ENCODE measurements around the gene OTUB2. TPM values are rescaled to one million over a fixed set of nuclear protein-coding genes. Genes with fewer than 3 reads are reported as not detected.

The OTUB2 gene
- total RNA-seq, 2 experiments from 2014 or later, result not detected

GRCh38 chr14:94027566-94028449 lies 1.7 kb downstream of the OTUB2 start:
- Histone ChIP-seq H3K9me3 (ENCODE audit: control insufficient read depth in 1 of 2, insufficient read depth in 1 of 2, low read length in 2 of 2) (no peaks in the 10 kb centered on the region), H3K4me3 (ENCODE audit: low read length) (no peak overlapping the region), H3K4me1 (ENCODE audit: insufficient read depth, low read length) (peaks cover 40% of the 10 kb centered on the region), H3K27ac (ENCODE audit: low read depth in 1 of 2, low read length in 2 of 2) (no peak overlapping the region), H3K36me3 (ENCODE audit: insufficient read depth, low read length) (no peaks in the 10 kb centered on the region), H3K27me3 (ENCODE audit: control insufficient read depth in 1 of 2, insufficient read depth in 2 of 2, low read length in 2 of 2) (no peaks in the 10 kb centered on the region)
- H3K4me3 Mint-ChIP-seq, result peak overlapping the region; percentile 80
- H3K36me3 Mint-ChIP-seq (ENCODE audit: low read depth), result no peaks in the 10 kb centered on the region
- intact Hi-C loops (cut with DNase I, micrococcal nuclease), result loop anchor here in 1 of 2 experiments (5.0 kb wide), 1 partner anchor 54 kb away; the partner anchor contains the start of genes DDX24 and IFI27L1
- no peak for DNase-seq
- H3K27me3 Mint-ChIP-seq, result no peaks in the 10 kb centered on the region
- TF ChIP-seq CTCF (IDR thresholded peaks at IDR 0.05), result no peak
- H3K27ac Mint-ChIP-seq, result no peak overlapping the region
- peaks cover 19% of the 10 kb centered on the region for H3K4me1 Mint-ChIP-seq (ENCODE audit: low read depth)
- no peaks in the 10 kb centered on the region for H3K9me3 Mint-ChIP-seq
- CTCF ChIA-PET, result interaction anchor here (1.0 to 1.3 kb wide), 3 partner anchors 9 to 88 kb away, joined by 3 to 4 read pairs (median 3); no protein-coding TSS in a partner anchor
- ATAC-seq (ENCODE audit: poor library complexity), result no peak
- POLR2A ChIA-PET, result interaction anchor here (0.9 to 2.0 kb wide), 3 partner anchors 9 to 147 kb away, joined by 3 to 6 read pairs (median 5); no protein-coding TSS in a partner anchor

- no peak overlapping the region for H3K27ac Mint-ChIP-seq
- ATAC-seq (ENCODE audit: poor library complexity) (no peak), DNase-seq (peak in 4 of 14 experiments; percentile 7 to 59 (median 35))
- H3K4me3 Mint-ChIP-seq, result peak overlapping the region; percentile 80
- no peaks in the 10 kb centered on the region for H3K27me3 ChIP-seq (ENCODE audit: control insufficient read depth in 1 of 2, insufficient read depth in 2 of 2, low read length in 2 of 2)
- intact Hi-C loops (cut with DNase I, micrococcal nuclease), result loop anchor here in 1 of 2 experiments (5.0 kb wide), 1 partner anchor 54 kb away; the partner anchor contains the start of genes DDX24 and IFI27L1
- peaks cover 34% of the 10 kb centered on the region for H3K4me1 ChIP-seq (ENCODE audit: insufficient read depth, low read length)
- no peak overlapping the region for H3K4me3 ChIP-seq (ENCODE audit: low read length)
- no peaks in the 10 kb centered on the region for H3K9me3 Mint-ChIP-seq
- POLR2A ChIA-PET, result interaction anchor here (0.9 to 1.4 kb wide), 2 partner anchors 8 to 146 kb away, joined by 3 to 6 read pairs; no protein-coding TSS in a partner anchor
- TF ChIP-seq CTCF (IDR thresholded peaks at IDR 0.05), result no peak
- H3K9me3 ChIP-seq (ENCODE audit: control insufficient read depth in 1 of 2, insufficient read depth in 1 of 2, low read length in 2 of 2), result no peaks in the 10 kb centered on the region
- no peak overlapping the region for H3K27ac ChIP-seq (ENCODE audit: low read depth in 1 of 2, low read length in 2 of 2)
- no peaks in the 10 kb centered on the region for H3K36me3 Mint-ChIP-seq (ENCODE audit: low read depth)
- H3K36me3 ChIP-seq (ENCODE audit: insufficient read depth, low read length), result no peaks in the 10 kb centered on the region
- no peaks in the 10 kb centered on the region for H3K27me3 Mint-ChIP-seq
- peaks cover 16% of the 10 kb centered on the region for H3K4me1 Mint-ChIP-seq (ENCODE audit: low read depth)
- CTCF ChIA-PET, result interaction anchor here (1.1 to 1.3 kb wide), 2 partner anchors 8 to 89 kb away, joined by 3 to 4 read pairs; no protein-coding TSS in a partner anchor
Observed at GRCh38 chr14:94028450-94028826, 2.3 kb downstream of the OTUB2 start.

GRCh38 chr14:94029265-94029664 lies 3.1 kb downstream of the OTUB2 start:
- no peaks in the 10 kb centered on the region for H3K36me3 ChIP-seq (ENCODE audit: insufficient read depth, low read length)
- POLR2A ChIA-PET, result no interaction called here
- Mint-ChIP-seq H3K4me3 (peak overlapping the region; percentile 28), H3K36me3 (ENCODE audit: low read depth) (no peaks in the 10 kb centered on the region), H3K4me1 (ENCODE audit: low read depth) (peaks cover 16% of the 10 kb centered on the region), H3K27ac (no peak overlapping the region), H3K9me3 (no peaks in the 10 kb centered on the region), H3K27me3 (no peaks in the 10 kb centered on the region)
- CTCF ChIA-PET, result interaction anchor here (1.1 kb wide), 1 partner anchor 7 kb away, joined by 4 read pairs; no protein-coding TSS in a partner anchor
- no peaks in the 10 kb centered on the region for H3K27me3 ChIP-seq (ENCODE audit: control insufficient read depth in 1 of 2, insufficient read depth in 2 of 2, low read length in 2 of 2)
- no peak overlapping the region for H3K4me3 ChIP-seq (ENCODE audit: low read length)
- H3K9me3 ChIP-seq (ENCODE audit: control insufficient read depth in 1 of 2, insufficient read depth in 1 of 2, low read length in 2 of 2), result no peaks in the 10 kb centered on the region
- H3K27ac ChIP-seq (ENCODE audit: low read depth in 1 of 2, low read length in 2 of 2), result no peak overlapping the region
- ATAC-seq (ENCODE audit: poor library complexity) (no peak), DNase-seq (no peak)
- intact Hi-C loops (cut with DNase I, micrococcal nuclease), result loop anchor here in 1 of 2 experiments (5.0 kb wide), 1 partner anchor 53 kb away; the partner anchor contains the start of genes DDX24 and IFI27L1
- TF ChIP-seq CTCF (IDR thresholded peaks at IDR 0.05), result no peak
- H3K4me1 ChIP-seq (ENCODE audit: insufficient read depth, low read length), result peaks cover 33% of the 10 kb centered on the region
